Measurements from ENCODE around the gene P4HA2. TPM values are rescaled to one million over a fixed set of nuclear protein-coding genes. Genes with fewer than 3 reads are reported as not detected.
A peak's percentile ranks its signal among the peaks of the same experiment; 100 is the strongest.

Gene P4HA2
- polyA plus RNA-seq (ENCODE audit: insufficient read length), result 52.5 TPM

DNA sequence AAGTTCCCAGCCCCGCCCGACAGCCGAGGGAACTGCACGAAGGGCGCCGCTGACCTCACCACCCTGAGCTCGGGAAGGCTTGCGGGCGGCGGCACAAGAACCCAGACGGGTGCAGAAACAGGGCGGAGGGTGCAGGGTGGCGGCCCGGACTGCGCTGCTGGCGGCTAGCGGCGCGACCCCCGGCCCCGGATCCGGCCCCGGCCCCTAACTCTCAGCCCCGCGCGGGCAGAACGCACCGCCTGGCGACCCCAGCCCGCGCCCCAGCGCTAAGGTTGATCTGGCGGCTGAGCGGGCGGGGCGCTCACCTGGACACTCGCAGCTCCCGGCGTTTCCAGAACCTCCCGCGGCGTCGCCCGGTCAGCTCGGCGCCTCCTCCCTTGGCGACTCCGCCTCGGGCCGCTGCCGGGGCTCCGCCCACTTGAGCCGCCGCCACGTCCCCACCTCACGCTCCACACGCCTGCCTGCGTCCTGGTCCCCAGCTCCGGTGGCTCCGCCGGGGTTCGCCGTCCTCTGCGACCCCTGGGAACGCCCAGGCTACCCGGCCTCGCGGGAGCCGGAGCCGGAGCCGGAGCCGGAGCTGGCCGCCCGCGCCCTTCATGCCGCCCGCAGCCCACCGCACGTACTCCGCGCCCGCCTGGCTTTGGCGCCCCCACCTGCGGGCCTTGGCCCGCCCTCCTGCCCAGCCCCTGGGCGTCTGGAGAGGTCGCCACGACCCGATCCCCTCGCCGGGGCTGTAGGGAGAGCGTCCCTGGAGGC, at the start of gene P4HA2:
Gene P4HA2 (minus strand): TSS at position 369 of the 756 bp plus-strand sequence. CDS start 9,227 bp downstream, outside the sequence.
- peak; percentile 86 for DNase-seq

DNA sequence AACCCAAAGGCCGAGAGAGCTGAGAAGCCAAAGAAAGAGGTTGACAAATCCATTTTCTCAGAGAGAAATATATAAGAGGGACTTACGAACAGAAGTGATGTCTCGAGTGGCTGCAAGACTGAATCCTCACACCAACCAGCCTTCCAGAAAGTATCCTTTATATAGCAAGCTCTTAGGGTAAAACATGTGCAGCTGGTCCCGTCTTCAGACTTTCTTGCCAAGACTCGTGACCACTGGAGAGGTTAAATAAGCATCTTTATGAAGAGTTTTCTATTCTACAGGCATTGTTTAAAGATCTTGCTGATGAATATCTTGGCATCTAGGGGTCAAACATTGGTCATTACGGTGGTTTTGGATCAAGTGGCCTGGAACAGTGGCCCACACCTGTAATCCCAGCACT, 49.6 kb upstream of the P4HA2 start:
- no peak for DNase-seq

DNA sequence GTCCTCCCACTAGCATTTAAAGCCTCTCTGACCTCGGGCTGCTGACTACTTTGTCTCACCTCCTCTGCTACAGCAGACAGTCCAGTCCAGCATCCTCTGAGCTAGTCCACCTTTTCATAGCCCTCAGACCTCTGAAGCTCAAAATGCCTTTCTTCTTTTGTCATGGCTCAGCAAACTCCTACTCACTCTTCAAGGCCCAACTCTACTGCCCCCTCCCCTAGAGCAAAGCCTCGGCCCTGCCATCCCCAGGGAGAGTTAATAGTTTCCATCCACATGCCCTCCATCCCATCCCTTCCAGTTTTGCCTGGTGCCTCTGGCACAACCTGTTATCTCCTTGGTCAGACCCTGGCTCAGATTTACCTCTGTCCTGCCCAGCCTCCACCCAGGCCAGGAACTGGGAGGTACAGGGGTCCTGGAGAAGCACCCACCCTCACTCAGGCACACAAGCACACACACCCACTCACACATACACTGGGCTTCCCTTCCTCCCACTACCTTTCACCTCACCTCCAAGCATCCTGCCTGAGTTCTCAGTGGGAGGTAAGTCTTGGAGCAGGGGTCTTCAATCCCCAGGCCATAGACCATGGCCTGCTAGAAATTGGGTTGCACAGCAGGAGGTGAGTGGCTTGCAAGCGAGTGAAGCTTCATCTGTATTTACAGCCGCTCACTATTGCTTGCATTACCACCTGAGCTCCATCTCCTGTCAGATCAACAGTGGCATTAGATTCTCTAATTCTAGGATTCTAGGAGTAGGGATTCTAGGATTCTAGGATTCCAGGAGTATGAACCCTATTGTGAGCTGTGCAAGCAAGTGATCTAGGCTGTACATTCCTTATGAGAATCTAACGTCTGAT, 47.9 kb upstream of the P4HA2 start:
- no peak for DNase-seq

DNA sequence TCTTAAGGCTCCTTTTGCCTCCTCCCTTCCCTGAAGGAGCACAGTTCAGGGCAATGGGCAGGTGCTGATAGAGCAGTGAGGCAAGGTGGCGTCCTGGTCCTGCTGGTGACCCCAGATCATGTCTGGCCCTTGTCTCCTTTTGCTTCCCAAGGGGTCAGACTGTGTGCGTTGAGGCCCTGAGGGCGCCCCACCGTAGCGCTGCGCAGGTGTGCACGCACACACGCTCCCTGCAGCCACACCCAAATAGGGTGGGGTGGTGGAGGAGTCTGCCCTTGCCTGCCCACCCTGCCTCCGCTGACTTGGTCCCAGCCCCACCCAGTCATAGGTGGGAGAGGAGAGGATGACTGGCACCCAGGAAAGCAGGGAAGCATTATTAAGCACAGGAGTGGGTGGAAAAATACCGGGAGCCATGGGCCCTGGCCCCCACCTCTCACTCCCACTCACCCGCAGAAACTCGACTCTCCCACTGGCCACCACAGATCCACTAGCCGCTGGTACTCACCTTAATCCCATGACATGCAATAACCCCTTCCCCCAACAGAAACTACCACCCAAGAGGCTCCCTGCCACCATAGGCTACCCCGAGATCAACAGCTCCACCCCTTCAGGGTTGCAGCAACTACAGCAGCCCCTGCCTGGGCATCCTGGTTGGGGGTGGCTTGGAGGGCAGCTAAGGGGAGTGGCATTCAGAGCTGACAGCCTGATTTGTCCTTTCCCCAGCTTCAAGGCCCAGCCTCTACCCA, 46.6 kb upstream of the P4HA2 start:
- no peak for DNase-seq

DNA sequence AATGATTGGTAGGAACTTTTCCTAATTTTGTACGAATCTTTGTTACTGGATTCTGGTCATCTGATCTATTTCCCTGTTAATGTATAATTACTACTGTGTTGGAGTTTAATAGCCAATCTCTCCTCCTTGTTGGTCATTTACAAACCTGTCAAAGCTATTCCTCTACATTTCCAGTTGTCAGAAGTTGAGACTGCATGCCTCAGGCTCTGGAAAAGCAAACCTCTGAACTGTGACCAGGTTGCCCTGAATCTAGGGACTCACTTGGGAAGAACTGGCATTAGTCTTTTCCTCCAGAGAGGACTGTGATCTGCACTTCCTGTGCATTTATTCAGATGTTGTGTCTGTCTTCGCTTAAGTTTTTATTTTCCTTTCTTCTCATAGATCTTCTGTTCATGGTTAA, 46.0 kb upstream of the P4HA2 start:
- no peak for DNase-seq

DNA sequence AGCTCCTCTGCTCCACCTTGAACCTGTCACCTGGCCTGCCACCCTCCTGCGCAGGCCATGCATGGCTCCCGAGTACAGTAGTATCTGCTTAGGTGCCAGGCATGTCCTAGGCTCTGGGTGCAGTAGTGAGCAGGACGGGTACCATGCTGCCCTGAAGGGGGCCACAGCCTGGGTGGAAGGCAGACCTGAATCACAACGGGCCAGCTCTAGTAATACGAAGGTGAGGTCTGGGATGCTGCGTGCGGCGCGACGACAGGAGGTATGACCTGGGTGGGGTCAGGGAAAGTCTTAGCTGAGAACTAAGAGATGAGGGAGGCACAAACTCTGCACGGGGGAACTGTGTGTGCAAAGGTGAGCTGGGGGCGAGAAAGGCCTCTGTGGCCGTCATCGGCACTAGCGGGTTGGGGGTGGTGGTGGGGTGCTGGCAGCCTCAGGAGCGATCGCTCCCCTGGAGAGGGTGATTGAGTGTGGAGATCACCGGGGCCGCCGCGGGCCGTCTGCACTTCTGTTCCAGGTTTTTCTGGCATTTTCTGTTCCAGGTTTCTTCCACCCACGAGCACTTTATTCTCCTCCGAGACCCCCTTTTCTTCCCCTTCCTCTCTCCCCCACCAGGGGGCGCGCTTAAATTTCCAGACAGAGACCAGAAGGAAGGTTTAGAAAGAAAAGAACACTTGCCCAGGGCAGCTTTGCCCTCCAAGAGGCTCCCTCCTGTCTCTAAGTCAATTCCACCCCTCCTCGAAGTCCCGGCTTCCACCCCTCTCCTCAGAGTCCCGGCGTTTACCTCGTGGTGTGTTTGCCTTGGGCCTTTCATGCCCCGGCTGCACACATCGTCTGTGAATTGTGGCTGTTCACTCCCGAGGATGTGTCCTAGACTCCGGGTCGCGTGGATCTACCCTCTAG, 44.9 kb upstream of the P4HA2 start:
- no peak for DNase-seq

DNA sequence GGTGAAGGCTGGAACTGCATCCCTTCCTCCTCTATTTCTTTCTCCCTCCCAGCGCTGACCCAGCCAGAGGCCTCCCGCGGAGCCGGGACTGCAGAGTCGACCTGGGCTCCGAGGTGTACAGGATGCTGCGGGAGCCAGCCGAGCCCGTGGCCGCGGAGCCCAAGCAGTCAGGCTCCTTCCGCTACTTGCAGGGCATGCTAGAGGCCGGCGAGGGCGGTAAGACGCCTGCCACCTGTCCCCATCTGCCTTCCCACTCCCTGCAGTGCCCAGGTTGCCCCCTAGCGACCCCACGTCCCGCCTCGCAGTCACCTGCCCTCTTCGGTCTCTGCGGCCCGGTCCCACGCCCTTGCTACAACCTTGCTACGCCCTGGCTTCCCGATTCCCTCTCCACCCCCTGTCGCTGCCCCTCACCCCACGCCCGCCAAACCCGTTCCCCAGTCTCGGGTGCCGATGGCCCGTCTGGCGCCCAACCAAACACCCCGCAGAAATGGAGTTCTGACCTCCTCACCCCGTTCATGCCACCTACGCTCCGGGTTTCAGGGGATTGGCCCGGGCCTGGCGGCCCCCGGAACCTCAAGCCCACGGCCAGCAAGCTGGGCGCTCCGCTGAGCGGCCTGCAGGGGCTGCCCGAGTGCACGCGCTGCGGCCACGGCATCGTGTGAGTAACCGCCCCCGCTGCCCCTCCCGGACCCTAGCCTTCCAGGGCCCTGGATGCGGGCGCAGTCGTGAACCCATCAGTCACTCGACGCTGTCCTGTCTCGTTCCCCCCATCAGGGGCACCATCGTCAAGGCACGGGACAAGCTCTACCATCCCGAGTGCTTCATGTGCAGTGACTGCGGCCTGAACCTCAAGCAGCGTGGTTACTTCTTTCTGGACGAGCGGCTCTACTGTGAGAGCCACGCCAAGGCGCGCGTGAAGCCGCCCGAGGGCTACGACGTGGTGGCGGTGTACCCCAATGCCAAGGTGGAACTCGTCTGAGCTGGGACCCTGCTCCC, 43.9 kb upstream of the P4HA2 start:
- no peak for DNase-seq

DNA sequence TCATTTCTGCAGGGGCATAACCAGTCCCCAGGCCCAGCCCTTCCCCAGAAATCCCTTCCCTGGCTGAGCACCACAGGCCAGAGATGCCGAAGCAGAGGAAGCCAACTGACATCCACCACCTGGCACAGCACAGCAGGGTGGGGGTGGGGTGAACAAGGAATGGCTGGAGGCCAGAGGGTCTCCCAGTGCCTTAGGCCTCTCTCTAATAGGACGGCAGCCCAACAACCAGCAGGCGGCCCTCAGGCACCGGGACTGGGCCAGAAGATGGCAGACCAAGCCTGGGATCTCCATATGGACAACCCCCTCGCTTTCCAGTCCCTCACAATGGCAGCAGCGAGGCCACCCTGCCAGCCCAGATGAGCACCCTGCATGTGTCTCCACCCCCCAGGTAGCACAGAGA, 43.1 kb upstream of the P4HA2 start:
- no peak for DNase-seq

DNA sequence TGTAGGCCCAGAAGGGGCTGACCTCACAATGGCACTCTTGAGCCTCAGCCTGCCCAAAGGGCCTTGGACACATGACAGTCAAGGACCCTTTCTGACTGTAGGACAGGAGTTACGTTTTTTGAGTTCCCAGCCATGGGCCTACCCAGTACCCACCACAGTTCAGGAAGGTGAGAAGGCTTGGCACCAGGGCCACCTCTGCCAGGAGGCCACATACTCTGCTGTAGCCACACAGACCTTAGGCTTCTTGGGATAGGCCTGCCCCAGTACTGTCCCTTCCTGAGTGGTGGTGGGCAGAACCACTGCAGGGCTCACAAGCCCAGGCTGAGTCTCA, 42.6 kb upstream of the P4HA2 start:
- DNase-seq, result no peak

DNA sequence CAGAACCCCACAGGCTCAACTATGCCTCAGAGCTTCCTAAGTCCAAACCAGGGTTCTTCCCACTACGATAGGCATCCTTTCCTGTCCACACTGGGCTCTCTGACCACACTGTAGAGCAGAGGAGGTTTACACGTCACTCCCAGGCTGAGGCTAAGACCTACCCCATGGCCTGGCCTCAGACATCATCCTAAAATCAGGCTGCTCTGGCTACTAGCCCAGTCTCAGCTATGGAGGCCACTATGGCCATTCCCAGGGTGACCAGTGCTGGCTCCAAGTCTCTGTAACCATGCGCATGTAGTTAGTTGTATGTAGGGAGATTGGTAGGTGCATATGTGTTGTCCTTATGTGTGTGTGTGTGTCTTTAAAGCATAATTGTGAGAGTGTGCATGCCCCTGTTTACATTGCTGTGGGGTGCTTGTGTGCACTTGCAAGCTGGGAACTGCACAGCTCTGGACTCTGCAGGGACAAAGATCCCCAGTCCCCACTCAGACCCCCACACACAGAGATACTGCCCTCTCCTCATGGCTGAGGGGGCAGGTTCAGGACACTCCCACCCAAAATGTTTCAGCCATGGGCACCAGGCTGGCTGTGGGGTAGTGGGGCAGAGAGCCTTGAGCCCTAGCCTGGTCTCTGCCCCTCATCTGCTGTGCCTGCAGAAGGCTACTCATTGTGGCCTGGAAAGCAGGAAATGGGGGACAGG, 42.1 kb upstream of the P4HA2 start:
- no peak for DNase-seq

DNA sequence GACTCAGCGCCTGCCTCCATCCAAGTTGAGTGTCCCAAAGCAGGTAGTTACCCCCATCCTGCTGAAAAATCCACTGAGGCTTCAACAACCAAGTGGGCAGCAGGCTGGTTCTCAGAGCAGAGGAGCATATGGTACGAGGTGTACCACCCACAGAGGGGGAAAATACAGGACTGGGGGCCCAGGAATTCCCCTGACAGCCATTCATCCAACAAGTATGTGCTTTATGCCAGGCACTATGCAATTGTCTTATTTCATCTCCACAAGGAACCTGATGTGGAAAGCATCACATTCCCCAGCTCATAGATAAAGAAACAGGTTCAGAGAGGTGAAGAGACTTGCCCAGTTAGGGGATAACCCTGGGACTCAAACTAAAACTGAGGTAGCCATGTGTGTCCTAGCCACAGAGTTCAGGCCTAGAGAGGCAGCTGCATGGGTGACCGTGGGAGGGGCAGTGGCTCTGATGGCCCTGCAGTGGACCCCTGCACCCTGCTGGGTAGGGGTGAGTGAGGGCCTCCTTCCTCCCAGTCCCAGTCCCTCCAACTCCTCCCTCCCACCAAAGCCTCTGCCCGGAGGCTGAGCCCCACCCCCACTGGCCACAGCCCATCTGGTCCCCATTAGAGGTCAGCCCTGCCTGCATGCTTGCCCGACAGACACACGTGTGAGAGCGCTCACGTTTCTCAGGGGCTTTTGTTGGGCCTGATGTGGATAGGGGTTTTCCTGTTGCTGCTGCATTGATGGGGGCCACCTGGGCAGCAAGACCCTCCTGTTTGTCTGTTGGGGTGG, 41.3 kb upstream of the P4HA2 start:
- no peak for DNase-seq

DNA sequence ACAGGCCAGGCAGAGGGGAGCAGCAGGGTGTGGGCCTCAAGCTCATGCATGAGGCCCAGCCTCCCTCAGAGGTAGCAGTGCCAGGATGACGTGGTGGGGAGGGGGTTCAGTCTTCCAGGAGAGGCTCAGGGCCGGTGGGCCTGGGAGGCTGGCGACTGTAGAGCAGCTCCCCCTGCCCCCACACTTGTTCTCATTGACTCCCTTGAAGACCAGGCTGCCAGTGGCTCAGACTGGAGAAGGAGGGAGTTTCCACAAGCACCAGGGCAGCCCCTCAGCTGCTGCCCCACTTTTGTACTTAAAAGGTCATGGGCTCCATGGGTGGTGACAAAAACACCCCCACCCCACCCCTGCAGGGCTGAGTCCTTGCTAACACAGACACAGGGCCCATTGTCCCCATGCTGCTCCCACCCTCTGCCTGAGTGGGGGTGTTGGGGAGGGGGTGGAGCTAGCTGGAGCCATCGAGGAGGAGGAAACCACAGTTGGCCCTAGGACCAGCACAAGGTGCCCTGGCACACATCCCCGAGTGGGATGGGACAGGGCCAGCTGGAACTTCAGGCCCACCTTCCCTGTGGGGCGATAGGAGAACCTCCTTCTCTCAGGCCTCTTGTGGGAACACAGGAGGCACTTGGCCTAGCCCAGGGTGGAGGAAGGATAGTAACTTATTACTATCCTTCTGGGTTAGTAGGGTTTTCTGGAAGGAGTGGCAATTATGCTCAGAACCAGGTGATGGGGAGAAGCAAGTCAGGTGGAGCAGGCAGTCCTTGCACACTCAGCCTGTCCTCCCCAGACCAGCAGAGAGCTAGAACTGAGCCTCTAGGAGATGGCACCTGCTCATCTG, 40.5 kb upstream of the P4HA2 start:
- no peak for DNase-seq

DNA sequence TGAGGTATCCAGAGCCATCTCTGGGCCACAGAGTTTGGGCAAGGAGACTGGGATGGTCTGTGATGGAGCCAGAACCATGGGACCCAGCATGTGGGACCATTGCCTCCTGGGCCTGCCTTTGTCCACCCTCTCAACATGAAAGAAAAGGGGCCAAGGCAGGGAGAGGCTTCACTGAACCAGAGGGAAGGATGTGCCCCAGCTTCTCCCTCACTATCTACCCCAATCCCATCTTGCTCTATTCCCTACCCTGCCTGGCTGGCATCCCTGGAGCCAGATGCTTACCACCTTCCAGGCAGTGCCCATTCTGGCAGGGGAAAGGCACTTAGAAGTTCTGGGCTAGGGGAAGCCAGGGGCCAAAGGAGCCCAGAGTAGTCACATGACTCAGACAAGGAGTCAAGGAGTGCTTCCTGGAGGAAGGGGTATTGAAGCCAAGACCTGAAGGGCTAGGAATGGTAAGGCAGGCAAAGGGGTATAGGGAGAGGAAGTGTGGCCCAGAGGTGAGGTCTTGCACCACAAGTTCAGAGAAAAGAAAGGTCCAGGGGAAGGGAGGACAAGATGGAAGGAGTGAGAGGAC, 39.6 kb upstream of the P4HA2 start:
- DNase-seq, result no peak

DNA sequence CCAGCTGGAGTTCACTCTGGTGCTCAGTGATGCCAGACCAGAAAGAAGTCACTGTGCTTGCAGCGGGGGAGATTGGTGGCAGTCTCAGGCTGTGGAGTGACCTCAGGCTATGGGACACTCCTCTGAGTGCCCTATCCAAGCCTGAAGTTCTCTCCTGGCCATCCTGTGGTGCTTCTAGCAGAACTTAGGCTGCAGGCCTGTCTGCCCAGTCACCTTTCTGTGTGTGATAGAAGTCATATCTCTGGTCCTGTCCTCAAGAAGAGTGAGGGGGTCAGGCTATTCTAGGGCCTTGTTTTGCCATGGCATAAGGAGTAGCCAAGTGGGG, 39.1 kb upstream of the P4HA2 start:
- no peak for DNase-seq

DNA sequence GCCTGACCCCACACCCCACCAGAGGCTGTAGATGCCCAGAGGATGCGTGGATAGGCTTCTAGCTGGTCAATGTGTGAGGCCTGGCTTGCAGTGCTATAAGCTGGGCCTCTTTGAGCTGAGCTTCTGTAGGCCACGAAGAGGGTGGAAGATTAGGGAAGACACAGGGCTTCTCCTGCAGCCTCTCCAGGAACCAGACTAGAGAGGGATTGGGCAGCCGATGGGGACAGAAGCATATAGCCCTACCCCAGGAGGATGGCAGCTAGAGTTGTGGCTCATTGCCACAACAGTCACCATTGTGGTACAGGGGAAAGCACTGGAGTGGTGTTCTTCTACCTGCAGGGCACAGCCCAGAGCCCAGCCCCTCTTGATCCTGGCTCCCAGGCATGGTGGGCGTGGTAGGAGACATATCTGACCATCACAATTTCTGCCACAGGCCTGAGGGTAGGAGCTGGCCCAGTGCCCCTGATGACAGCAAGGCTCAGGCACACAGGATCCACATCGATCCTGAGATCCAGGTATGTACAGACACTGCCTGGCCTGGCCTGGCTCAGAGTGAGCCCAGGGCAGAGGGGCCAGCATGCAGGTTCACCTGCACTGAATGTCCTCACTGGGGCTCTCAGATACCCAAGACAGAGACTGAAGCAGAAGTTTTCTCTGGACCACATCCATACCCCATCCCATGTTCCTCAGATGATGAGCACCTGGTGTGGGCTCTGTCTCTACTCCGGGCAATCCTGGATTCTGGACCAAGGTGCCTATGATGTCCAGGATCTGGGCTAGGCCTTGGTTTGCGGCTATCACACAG, 38.6 kb upstream of the P4HA2 start:
- DNase-seq, result no peak

DNA sequence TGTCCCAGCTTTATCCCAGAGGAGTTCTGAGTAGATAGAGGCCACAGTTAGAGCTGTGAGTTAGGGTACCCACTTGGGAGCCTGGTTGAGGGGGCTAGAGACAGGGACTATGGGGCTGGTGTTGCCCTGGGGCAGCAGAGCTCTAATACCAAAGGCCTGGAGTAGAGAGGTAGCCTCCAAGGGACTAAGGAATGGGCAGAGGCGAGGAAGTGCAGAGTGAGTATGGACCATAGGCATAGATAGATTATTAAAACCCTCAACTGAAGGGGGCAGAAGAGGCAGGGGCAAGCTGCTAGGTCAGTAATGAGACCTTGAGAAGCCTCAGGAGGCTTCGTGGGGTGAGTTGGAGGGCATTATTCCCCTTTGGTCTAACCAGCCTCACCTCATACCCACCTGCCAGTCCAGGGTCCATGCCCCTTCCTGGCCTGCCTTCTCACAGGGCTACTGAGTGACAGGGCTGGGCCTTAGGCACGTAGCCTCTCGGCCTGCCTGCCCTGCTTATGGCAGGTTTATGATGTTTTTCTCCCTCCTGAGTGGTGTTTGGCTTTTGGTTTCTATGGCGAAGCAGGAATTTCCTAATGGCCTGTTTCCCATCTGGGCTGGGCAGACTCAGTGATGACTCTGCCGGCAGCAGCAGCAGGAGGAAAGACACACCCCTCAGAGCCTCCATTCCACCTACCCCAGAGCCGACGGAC, 37.8 kb upstream of the P4HA2 start:
- peak; percentile 87 for DNase-seq

All from hindlimb muscle (tissue), 1 donor.